ENCODE measurements around the gene PKD1L1. TPM values are rescaled to one million over a fixed set of nuclear protein-coding genes. Genes with fewer than 3 reads are reported as not detected.

PKD1L1 gene
- total RNA-seq, 4 donors from 2014 or later = 0.12 to 1.3 (median 0.45) TPM

DNA sequence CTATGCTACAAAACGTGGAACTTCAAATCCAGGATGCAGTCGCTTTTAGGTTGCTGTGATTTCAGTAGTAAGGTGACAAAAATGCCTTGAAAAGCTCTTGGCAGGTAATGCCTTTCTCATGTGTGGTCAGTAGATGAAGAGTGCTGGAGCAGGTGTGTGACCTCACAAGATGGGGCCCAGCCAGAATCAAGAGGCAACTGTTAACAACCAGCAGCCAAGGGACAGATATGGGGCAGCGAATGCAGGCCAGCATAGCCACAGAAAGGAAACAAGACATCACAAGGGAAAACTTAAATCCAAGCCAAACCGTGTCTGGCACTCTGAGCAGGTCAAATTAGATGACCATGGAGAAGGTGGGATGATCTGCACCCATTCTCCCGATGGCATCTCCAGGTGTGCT, 18.9 kb upstream of the PKD1L1 start:
- no peaks in the 10 kb centered on the region for H3K9me3 ChIP-seq
- no peak overlapping the region for H3K4me3 ChIP-seq
- TF ChIP-seq CTCF (IDR thresholded peaks at IDR 0.05) (no peak), POLR2A (IDR thresholded peaks at IDR 0.05) (no peak), EP300 (IDR thresholded peaks at IDR 0.05) (no peak), POLR2AphosphoS5 (IDR thresholded peaks at IDR 0.05) (no peak)
- ATAC-seq = no peak
- H3K36me3 ChIP-seq = peaks cover 0 to 97% of the 10 kb centered on the region in 2 donors
- no peaks in the 10 kb centered on the region for H3K27me3 ChIP-seq
- no peak overlapping the region for H3K27ac ChIP-seq
- 67 to 92% methylated on average over 2 to 4 of the region's 5 CpGs for WGBS, 2 donors (ENCODE audit: low coverage in 1 of 2)
- peaks cover 0 to 15% (median 0%) of the 10 kb centered on the region in 3 donors for H3K4me1 ChIP-seq

DNA sequence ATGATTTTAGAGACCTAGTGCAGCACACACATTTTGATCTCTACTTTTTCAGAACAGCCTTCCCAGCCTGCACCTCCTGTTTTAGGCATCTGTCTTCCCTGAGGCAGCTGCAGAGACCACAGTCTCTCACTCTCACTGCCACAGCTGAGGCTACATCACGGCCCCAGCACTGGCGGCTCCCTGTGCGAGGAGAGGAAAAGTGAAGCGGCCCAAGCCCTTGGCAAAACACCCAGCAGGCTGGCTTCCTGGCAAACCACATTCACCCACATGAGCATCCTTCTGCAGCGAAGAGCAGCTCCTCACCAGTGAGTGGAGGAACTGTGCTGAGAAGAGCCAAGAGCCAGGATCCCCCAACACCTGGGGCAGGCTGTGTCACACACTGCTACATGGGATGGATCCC, 17.2 kb upstream of the PKD1L1 start:
- no peak for ATAC-seq
- H3K36me3 ChIP-seq = peaks cover 0 to 97% of the 10 kb centered on the region in 2 donors
- 58% methylated on average over 4 of the region's 5 CpGs; no CpG with 5 or more reads in 1 of the 2 donors for WGBS, 2 donors (ENCODE audit: low coverage in 1 of 2)

GRCh38 chr7:47962262-47962661, 14.0 kb upstream of the PKD1L1 start:
- no peaks in the 10 kb centered on the region for H3K4me1 ChIP-seq
- ATAC-seq = no peak
- H3K36me3 ChIP-seq = peaks cover 0 to 70% of the 10 kb centered on the region in 2 donors
- H3K27ac ChIP-seq = no peak overlapping the region
- 94 to 100% methylated on average over 2 to 3 of the region's 3 CpGs for WGBS, 2 donors (ENCODE audit: low coverage in 1 of 2)
- no peak overlapping the region for H3K4me3 ChIP-seq
- TF ChIP-seq EP300 (IDR thresholded peaks at IDR 0.05) (no peak), POLR2A (IDR thresholded peaks at IDR 0.05) (no peak), POLR2AphosphoS5 (IDR thresholded peaks at IDR 0.05) (no peak), CTCF (IDR thresholded peaks at IDR 0.05) (no peak)
- H3K9me3 ChIP-seq = no peaks in the 10 kb centered on the region
- H3K27me3 ChIP-seq = no peaks in the 10 kb centered on the region

More for the DNA sequence above, 17.2 kb upstream of the PKD1L1 start:
- H3K4me1 ChIP-seq = peaks cover 0 to 15% (median 0%) of the 10 kb centered on the region in 3 donors
- TF ChIP-seq POLR2AphosphoS5 (IDR thresholded peaks at IDR 0.05) (no peak), CTCF (IDR thresholded peaks at IDR 0.05) (no peak), EP300 (IDR thresholded peaks at IDR 0.05) (no peak), POLR2A (IDR thresholded peaks at IDR 0.05) (no peak)
- H3K4me3 ChIP-seq = no peak overlapping the region
- no peaks in the 10 kb centered on the region for H3K9me3 ChIP-seq
- H3K27ac ChIP-seq = no peak overlapping the region
- H3K27me3 ChIP-seq = no peaks in the 10 kb centered on the region

DNA sequence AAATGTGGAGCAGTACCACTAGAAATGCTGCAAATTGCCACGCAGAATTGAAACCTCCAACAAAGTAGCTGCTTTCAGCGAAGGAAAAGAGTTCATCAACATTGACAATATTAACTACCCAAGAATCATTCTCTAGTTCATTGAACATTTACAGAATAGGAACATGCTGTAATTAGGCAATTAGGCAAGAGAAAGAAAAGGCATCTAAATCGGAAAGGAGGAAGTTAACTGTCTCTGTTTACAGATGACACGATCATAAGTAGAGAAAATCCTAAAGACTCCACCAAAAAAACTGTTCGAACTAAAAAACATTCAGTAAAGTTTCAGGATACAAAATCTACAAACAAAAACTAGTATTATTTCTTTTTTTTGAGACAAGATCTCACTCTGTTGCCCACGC, 8.9 kb upstream of the PKD1L1 start:
- H3K4me1 ChIP-seq = no peaks in the 10 kb centered on the region
- H3K27me3 ChIP-seq = no peaks in the 10 kb centered on the region
- TF ChIP-seq CTCF (IDR thresholded peaks at IDR 0.05) (no peak), POLR2AphosphoS5 (IDR thresholded peaks at IDR 0.05) (no peak), EP300 (IDR thresholded peaks at IDR 0.05) (no peak), POLR2A (IDR thresholded peaks at IDR 0.05) (no peak)
- no peak for ATAC-seq
- WGBS, 2 donors (ENCODE audit: low coverage in 1 of 2) = 71 to 72% methylated on average over 6 of the region's 6 CpGs
- H3K36me3 ChIP-seq = peaks cover 0 to 54% of the 10 kb centered on the region in 2 donors
- H3K27ac ChIP-seq = no peak overlapping the region
- H3K4me3 ChIP-seq = no peak overlapping the region
- no peaks in the 10 kb centered on the region for H3K9me3 ChIP-seq

- no peaks in the 10 kb centered on the region for H3K27me3 ChIP-seq
- no peak overlapping the region for H3K27ac ChIP-seq
- ATAC-seq = no peak
- H3K36me3 ChIP-seq = peaks cover 0 to 44% of the 10 kb centered on the region in 2 donors
- H3K4me3 ChIP-seq = no peak overlapping the region
- WGBS, 2 donors (ENCODE audit: low coverage in 1 of 2) = 78% methylated on average over 2 of the region's 6 CpGs; no CpG with 5 or more reads in 1 of the 2 donors
- TF ChIP-seq POLR2A (IDR thresholded peaks at IDR 0.05) (no peak), EP300 (IDR thresholded peaks at IDR 0.05) (no peak)
- H3K4me1 ChIP-seq = no peaks in the 10 kb centered on the region
- no peaks in the 10 kb centered on the region for H3K9me3 ChIP-seq
Measured at GRCh38 chr7:47956220-47956619, 8.0 kb upstream of the PKD1L1 start.

Measured in gastroesophageal sphincter (tissue), 4 donors.